Renal cortical epithelial cell (primary cell): ENCODE results near the gene UTP15. TPM values are rescaled to one million over a fixed set of nuclear protein-coding genes. Genes with fewer than 3 reads are reported as not detected.

Source experiments
- DNase-seq: peaks from one replicate; pipeline ENCODE4 v3.0.0-alpha.2; 2011; ENCODE audit warnings: low read depth
- total RNA-seq: library from RNA; depleted of rRNA; stranded (reverse); fragments of >200 nt; gene quantifications from 2 replicates; pipeline ENCODE4 v1.2.3, GENCODE V29; 2014

UTP15 gene, protein sequence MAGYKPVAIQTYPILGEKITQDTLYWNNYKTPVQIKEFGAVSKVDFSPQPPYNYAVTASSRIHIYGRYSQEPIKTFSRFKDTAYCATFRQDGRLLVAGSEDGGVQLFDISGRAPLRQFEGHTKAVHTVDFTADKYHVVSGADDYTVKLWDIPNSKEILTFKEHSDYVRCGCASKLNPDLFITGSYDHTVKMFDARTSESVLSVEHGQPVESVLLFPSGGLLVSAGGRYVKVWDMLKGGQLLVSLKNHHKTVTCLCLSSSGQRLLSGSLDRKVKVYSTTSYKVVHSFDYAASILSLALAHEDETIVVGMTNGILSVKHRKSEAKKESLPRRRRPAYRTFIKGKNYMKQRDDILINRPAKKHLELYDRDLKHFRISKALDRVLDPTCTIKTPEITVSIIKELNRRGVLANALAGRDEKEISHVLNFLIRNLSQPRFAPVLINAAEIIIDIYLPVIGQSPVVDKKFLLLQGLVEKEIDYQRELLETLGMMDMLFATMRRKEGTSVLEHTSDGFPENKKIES
- 22.2 and 24.0 TPM in 2 replicates for total RNA-seq

DNA sequence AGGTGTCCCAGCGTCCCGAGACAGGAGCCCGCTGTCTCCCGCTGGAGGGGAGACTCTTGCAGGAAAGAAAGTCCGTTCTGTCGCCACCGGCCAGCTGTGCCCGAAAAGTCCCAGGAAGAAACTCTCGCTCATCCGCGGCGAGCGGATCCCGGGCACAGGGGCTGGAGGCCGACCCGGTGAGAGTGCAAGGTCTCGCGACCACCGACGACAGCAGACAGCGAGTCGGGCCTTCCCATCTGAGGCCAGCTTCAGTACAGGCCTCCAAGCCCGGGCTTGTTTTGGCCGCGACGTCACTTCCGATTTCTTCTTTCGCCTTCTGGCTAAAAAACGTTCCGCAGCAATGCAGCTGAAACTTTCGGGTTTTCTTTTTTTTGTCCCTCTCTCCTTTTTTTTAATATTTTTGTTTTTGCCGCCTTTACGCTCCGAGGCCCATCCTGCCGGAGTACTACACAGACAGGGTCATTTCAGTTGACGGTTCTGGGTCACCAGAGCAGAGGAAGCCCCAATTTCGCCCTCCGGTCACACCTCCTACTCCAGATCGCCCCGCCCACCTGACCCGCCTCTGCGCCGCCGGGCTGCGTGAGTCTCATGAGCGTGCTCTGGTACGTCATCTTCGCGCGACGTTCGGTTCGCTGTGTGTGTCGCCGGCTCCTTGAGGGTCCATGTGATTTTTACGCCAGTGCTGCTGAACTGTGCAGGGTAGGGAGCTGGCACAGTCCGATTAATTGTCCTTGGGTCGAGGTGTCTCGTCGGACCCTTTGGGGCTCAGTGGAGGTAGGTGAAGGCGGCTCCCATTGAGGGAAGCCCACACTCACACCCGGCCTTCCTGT, at the start of gene UTP15, which contains the start of gene ANKRA2:
TSS of gene UTP15 (plus strand) at position 605 of the 830 bp plus-strand sequence. CDS start 1,602 bp downstream, outside the sequence.
TSS of gene ANKRA2 (minus strand) at position 501 of the 830 bp plus-strand sequence. CDS start 2,758 bp downstream, outside the sequence.
- peak; percentile 91 for DNase-seq

DNA sequence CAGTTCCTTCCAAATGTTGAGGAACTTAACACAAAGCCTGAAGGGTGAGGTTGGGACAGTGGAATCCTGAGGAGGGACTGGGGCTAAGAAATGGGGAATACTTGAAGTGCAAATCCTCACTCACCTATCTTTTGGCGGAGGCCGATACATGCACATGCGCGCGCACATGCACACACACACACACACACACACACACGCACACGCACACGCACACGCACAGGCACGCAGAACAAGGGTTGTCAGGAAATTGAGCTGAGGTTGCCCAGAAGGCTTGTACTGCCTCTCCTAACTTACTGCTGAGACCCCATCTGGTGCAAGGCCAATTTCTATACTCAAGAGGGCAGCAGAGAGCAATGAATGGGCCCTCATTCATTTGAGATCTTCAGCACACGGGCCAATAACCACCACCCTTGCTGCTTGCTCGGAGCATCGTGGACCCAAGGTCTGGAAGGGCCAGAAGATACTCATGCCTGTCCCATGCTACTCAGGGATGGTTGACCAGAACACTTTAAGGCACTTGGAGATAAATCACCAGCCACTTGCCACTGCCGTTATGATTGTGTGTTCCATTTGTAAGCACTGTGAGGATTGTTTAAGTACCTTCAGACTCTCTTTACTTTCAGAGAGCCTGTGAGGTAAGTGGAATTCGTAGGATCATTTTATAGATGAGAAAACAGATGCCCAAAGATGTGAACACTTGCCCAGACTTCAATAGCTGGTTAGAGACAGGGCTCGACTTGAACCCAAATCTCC, 45.8 kb upstream of the UTP15 start:
- DNase-seq, result peak; percentile 71

DNA sequence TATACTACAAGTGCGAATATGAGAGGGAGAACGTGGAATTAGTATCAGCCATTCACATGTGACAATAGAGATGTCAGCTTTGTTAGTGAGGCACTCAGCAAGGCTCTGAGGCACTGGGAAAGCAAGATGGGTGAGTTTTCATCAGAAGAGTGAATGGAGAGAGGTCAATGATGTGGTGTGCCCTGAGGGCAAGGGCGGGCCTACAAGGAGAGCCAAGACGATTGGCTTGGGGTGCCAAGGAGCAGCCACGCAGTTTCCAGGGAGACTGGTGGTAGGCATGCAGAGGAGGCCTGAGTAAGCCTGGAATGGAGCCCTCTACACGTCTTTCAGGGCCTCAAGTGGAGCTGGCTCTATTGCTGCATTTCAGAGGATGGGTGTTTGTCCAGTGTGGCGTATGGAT, 42.6 kb upstream of the UTP15 start:
- DNase-seq, result no peak

DNA sequence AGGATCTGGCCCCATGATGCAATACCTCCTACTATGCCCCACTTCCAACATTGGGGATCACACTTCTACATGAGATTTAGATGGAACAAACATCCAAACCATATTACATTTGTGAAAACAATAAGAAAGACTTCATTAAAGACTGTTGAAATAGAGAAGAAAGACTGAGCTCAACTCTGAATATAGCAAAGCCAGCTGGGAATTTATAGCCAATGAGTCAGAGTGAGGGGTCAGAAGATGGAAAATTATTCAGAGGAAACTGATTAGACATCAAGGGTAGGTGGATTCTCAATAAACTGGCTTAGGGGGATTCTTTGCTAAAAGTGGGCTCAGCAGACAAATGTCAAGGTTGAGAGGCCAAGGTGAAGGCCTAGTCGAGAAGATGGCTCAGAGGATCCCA, 41.7 kb upstream of the UTP15 start:
- DNase-seq, result no peak

DNA sequence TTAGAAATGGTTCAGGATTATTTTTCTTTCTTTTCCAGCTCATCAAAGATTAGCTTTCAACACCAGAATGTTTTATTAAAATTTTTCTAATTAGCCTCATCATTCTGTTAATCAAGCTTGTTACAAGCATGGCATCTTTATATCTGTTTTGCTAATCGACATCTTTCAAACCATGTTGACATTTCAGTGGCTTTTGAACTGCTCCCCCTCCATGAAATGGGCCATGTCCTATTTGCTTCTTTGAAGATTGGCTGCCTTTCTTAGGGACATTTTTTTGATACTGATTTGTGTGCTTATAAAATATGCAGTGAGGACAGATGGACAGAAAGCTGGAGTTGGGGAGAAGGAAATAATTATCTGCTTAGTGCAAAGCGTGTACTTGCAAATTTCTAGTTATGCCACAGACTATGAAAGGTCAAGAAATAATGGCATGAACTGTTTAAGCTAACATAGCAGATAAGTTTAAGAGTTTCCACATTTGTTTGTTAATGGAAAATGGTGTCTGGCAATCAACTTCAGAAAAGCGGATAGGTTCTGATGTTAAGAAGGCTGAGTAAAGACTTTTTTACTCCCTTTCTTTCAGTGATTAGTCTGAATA, 39.8 kb upstream of the UTP15 start:
- DNase-seq, result no peak

DNA sequence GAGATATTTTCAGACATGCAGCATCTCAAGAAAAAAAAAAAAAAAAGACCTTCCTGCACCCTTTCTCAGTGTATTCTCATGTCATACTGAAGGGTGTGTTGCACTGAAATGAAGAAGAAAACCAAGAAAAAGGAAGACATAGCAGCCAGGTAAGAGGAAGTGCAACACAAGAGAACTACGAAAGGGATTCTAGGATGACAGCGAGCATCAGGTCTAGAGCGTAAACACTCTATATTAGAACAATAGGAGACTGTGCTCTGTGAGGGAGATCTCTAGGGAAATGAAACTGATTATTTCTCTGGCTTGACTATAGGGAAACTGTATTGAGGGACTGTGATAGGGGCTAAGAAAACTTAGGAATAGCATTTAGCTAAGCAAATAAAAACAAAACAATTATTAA, 37.3 kb upstream of the UTP15 start:
- no peak for DNase-seq

DNA sequence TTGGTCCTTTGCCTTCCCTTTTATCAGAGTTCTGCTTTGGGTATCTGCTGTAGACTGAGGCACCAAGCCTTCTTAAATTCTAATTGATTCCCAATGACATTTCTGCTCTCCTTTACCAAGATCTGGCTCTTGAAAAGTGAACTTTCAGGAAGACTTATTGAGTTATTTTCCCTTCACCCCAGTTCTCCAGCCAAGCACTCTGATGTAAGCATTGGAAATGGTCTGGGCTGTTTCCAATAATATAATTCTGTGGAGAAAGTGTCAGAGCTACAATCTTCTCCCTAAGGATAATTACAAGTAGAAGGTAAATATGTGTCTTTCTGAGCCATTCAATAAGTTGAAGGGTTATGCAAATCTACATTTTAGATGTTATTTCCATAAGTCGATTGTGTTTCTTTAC, 36.5 kb upstream of the UTP15 start:
- DNase-seq, result no peak

DNA sequence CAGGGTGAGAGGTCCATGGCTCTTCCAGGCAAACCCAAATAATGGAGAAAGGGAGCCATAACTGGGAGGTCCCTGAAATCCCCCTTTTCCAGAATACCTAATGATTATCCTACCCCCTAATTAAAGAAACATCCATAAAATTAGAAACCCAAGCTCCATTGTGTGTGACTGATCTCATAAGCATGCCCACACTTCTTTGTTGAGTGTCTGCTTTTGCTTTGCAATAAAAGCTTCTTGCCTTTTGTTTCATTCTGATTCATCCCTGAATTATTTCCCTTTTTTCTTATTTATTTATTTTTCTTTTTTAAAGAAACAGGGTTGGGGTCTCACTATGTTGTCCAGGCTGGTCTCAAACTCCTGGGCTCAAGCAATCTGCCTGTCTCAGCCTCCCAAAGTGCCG, 34.2 kb upstream of the UTP15 start:
- DNase-seq, result peak; percentile 29

DNA sequence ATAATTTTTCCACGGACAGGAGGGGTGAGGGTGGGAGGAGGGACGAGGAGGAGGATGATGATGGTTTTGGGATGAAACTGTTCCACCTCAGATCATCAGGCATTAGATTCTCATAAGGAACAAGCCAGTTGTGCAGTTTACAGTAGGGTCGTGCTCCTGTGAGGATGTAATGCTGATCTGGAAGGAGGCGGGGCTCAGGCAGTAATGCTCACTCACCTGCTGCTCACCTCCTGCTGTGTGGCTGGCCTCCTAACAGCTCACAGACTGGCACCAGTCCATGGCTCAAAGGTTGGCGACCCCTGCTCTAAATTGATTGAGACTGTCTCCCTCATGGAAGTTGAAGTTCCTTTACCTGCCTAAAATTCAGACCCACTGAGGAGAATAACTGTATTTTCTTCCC, 33.3 kb upstream of the UTP15 start:
- DNase-seq, result no peak

DNA sequence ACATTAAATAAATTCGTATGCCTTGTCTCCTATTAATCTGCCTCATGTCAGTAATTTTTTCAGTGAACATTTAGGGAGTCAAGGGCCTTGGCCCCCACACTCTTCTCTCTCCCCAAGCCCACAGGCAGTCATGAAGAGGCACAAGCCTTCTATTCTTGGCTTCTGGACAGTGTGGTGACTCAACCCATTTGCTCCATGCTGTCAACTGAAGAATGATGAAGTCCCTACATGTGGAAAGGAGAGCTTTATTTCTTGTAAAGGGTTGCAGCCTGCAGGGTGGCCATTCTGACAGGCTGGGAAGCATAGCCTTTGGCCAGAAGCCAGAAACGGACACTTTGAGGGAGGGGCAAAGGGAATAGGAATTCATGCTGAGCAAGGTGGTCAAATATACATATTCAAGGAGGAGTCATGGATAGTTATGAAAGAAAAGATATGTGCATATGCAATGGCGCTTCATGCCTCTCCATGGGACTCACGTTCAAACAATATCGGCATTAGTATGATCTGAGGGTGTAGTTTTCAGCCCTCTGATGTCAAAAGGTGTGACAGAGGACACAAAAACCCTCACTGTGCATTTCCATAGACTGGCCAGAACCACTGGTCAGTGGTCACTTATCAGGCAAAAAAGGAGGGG, 31.4 kb upstream of the UTP15 start:
- no peak for DNase-seq

DNA sequence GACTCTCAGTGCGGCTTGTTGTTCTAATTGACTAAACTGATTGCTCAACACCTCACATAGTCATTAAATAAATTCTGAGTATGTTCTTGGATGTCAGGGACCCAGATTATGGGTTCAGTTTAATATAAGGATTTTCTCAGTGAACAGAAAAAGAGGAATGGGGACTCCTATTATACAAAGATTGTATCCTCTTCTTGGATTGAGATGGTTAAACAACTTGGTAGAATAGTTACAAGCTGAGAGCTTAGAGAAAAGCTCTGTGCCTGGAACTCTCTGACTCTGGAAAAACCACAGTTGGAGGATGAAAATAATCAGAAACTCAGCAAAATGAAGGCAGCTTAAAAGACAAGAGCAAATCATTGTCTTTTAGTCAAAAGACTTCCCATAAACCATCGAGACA, 30.6 kb upstream of the UTP15 start:
- DNase-seq, result no peak

DNA sequence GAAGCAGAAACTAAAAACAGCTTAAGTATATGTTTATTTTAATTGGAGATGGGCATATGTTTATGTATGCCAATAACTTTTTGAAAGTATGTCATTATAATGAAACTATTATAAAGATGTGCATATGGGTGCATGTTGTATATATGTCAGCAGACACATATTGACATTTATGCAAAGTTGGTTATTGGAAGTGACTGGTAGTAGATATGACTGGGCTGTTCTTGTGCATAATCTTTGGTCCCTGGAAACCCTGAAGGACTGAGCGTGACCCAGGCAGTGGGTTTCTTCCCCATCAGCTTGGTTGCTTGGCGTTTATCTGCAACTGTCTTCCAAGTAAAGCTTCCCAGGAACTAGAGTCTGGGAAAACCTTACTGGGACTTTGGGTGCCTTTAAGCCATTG, 25.8 kb upstream of the UTP15 start:
- DNase-seq, result no peak

DNA sequence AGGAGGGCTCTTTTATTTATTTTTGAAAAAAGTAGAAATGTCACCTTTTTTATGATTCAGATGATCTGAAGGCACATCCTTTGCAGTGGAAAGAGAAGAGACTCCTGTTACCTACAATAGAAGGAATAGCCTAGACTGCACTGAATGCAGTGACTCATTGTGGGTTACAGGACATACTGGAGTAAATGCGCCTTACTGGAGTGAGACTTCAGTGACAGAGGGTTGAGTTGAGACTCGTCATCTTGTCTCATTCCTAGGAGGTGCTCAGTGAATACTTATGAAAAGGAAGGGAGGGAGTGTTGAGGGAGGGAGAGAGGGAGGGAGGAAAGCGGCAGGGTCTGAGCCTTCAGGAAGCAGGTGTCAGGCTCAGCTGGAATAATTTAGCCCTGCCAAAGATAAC, 25.4 kb upstream of the UTP15 start:
- peak; percentile 88 for DNase-seq

DNA sequence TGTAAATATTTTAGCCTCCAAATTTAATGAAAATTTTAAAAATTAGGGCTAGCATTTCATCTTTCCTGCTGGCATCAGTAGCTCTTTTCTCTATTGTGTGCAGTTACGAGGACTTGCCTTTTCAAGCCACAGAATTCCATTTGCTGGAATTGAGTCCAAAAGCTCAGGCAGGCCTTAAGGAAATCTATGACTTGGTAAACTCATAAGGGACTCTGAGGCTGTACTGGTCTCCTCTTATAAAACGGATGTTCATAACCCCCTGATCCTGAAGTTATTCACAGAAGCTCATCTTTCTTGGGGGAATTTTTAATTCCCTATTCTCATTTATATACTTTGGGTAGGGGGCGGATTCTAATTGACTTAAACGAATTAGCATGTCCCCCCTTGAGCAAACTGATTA, 23.5 kb upstream of the UTP15 start:
- no peak for DNase-seq

DNA sequence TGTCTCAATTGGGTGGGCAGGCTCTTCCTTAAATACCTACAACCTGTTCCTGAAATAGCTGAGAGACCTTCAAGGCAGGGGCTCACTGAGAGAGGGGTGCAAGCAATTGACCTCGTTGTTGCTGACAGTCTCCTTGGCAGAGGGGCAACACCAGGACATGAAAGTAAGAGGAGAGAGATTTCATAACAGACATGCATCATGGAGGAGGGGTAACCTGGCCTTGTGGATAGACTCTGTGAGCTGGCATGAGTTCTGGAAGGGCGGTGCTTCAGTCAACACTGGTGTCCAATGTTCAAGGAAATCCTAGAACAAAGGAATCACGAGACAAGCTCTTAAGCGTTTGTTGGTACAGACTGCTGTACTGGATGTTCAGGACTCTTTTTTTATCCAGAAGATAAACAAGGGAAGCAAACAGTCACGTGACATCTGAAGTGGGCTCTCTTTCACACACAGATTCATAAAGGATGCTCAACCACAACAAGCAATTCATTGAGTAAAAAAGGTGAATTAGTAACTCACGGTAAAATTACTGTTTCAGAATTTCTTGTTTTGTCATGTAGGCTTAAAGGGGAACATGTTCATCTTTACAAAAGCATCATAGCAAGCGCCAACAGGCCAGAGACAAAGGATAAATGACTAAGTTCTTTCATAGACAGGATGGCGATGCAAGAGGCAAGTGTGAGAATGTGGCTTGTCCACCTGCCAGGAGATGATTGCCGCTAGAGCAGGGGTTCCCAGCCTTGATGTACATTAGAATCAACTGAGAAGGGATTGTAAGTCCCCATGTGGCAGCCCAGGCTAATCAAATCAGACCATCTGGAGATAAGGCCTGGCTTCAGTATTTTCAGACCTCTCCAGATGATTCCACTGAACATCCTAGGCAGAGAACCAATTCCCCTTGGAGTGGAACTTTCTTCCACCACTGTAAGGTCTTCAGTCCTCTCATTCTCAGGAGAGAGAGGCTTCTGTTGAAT, 20.8 kb upstream of the UTP15 start:
- DNase-seq, result peak; percentile 27

DNA sequence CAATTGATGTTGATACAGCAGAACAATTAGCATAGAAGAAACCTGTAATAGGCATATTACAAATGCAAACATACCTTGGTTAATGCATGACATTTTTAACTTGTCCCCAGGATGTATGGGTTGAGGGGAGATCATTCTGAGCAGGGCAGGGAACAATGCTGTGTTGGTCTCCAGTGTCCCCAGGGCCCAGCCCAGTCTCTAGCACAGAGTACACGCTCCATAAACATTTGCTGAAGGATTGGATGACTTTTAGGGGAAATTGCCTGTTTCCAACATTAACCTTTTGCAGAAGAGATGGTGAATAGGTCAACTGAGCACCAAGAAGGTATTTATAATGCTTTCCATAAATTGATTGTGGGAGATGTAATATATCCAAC, 20.2 kb upstream of the UTP15 start:
- DNase-seq, result no peak

DNA sequence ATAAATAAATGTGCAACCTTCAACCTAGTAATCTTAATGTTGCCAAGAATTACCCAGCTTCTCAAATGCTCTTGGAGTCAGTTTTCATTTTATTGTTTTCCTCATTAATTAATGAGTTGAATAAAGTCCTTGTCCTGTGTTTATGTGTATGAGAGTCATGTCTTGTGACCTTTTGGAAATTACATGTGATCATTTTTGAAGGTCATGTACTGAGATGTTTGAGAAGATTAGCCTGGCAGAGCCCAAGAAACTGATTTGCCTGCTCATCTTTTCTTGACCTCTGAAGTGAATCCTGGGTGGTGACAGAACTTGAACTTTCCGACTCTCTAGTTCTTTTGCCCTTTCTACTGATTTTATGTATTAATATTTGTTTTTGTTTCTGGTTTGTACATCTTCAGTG, 15.5 kb upstream of the UTP15 start:
- DNase-seq, result no peak

DNA sequence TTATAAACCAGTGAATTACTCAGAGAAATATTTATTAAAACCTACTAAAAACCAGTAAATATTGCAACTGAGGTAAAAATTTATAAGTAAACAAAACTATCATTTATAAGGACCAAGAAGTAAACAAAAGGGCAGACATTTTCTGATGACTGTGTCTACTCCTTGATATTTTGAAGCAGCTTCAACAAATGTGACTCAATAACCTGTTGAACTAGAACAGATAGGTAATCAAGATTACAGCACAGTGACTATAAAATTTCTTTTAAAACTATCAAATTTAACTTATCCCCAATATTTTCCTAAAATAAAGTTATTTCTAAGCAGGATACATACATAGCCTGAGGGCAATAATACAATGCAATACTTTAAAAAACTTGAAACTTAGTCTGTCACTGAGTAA, 12.9 kb upstream of the UTP15 start:
- no peak for DNase-seq

DNA sequence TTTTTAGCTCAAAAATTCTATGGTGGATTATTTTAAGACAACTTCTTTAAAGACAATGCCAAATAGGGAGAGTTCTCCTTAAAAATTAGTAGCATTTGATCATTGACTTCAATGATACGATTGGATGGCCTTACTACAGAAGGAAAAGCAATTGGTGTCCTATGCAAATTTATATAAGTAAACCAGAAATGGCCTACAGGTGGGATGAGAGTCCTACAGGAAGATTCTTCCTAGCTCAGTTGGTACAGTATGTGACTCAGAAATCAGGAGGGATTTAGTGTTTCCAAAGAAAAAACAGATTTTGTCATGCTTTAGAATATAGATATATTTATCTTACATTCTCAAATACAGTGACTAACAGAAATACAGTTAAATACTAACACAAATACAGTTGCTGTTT, 6.6 kb upstream of the UTP15 start:
- no peak for DNase-seq

DNA sequence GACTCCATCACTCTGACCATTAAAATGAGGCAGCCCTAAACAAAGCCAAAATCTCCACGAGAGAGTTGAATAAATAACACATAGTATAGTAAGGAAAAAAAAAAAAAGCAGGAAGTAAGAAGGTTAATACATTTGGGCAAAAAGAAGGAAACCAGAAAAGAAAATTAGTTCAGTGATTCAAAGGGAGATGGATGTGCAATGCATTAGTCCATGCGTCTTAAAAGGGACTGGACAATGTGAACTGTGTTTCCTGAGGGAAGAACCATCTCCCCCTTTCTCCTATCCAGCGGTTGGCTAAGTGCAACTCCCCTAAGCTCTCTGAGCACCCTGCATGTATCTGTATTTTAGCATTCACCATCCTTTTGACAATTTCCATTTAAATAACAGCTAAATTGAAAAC, 1.5 kb upstream of the UTP15 start:
- peak; percentile 5 for DNase-seq
